NCI-H128 (cell line): ENCODE data around the gene ZNF282.
A peak's percentile ranks its signal among the peaks of the same experiment; 100 is the strongest.

Experiments used
- DNase-seq: peaks from one replicate; lab custom pipeline; 2025; ENCODE audit not compliant: unreplicated experiment; lab: John Stamatoyannopoulos, UW

Gene ZNF282

DNA sequence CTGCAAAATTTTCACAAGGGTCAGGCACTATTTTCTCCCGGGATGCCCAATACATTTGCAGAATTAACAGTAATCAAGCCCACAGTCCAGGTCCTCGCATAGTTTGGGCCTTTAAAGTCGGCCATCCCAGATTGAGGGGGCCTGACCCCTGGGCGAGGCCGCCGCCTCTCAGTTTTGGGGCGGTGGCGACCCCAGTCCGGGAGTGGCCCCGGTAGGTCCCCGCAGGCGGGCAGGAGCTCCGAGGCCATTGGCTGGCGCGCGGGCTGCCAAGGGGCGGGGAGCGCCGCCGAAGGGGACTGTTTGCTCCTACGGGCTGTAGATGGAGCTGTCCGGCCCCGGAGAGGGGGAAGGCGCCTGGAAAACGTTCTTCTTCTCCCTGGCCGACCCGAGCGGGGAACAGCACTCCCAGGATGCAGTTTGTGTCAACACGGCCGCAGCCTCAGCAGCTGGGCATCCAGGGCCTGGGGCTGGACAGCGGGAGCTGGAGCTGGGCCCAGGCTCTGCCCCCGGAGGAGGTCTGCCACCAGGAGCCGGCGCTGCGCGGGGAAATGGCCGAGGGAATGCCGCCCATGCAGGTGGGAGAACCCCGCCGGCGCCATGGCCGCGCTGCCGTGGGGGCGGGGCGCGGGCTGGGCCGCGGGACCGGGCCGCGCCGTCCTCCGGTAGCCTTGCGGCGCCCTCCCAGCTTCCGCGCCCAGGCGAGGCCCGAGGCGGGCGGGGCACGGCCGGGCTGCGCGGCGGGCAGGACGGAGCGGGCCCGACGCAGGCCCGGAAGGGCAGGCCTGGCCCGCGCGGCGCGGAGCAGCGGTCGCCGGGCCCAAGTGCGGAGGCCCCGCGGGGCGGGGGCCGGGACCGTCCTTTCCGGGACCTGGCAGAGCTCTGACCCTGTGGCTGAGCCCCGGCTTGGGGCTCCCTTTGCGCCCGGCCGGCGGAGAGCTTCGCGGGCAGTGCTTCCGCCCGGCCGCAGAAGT, at the start of gene ZNF282:
ZNF282 (plus strand) TSS at position 367 of the 971 bp plus-strand sequence; CDS start at position 411, 44 bp downstream.
- peak; percentile 79 for DNase-seq

DNA sequence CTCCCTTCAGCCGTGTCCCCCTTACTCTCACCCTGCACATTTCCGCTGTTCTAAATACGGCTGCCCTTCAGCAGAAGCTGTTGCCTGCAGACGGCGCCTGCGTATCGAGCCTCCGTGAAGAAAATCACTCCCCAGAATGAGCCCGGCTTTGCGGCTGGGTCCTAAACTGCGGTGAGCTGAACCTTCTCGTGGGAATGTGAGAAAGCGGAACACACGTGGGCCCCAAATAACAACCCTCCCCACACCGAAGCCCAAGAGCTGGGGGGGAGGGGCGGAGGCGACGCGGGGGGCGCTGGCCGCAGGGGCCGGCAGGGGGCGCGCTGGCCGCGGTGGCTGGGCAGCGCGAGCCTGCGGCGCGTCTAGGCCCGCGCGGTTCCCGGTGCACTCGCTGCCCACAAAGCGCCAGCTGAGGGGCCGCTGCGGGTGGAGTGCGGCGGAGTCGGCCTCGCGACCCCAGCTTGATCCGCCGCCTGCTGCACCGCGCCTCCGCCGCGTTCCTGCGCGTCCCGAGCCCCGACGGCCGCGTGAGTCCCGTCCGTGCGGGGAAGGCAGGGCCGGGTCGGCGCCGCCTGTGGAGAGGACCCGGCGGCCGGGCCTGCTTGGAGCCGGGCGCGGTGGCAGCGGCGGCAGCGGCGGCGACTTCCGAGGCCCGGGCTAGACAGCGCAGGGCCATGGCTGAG, 48.1 kb upstream of the ZNF282 start, which contains the start of gene ZNF398:
ZNF398 (plus strand) TSS at position 382 of the 680 bp plus-strand sequence; CDS start at position 672, 290 bp downstream.
- DNase-seq = peak; percentile 69

GRCh38 chr7:149147752-149148653, 47.3 kb upstream of the ZNF282 start:
- DNase-seq = no peak

DNA sequence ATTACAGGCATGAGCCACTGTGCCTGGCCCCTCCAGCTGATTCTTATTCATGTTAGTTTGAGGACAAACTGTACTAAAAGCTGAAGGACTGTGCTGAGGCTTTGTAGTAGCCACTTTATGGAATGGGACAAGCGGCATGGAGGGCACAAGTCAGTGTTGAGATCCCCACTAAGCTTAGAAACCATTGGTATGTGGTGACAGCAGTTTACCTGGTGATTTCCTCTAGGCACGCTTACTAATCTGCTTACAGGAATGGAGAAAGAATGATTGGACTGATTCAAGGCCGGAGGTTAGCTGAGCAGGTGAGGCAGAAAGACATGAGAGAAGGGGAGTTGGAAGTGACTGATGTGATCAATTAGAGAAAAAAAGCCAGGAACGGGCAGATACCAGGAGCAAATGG, 44.4 kb upstream of the ZNF282 start:
- no peak for DNase-seq

- DNase-seq = no peak
These were observed 42.0 kb upstream of the ZNF282 start for GRCh38 chr7:149153346-149153745.

DNA sequence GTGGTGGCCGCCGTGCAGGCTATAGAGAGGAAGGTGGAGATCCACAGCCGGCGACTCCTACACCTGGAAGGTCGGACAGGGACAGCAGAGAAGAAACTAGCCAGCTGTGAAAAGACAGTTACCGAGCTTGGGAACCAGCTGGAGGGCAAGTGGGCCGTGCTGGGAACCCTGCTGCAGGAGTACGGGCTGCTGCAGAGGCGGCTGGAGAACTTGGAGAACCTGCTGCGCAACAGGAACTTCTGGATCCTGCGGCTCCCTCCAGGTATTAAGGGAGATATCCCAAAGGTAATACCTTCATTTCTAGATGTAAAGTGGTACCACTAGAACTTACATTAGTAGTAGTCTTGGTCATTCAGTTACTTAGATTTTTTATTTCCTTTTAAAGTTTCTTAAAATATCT, 41.3 kb upstream of the ZNF282 start:
- DNase-seq = no peak

DNA sequence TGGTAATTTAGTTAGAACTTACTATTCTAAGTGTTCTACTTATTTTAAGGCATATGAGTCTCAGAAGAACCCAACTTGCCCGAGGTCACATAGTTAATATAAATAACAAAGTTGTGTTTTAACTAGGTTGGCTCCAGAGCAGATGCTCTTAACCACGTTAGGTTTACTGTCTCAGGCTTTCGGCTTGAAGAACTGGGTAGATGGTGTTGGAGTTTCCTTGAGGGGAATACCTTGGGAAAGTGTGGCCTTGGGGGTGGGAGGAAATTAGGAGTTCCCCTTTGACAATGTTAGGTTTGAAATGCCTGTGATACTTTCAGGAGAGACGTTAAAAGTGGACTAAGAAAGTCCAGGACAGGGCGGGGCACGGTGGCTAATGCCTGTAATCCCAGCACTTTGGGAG, 38.4 kb upstream of the ZNF282 start:
- no peak for DNase-seq

- no peak for DNase-seq
These were observed 34.0 kb upstream of the ZNF282 start for GRCh38 chr7:149161241-149161848.

DNA sequence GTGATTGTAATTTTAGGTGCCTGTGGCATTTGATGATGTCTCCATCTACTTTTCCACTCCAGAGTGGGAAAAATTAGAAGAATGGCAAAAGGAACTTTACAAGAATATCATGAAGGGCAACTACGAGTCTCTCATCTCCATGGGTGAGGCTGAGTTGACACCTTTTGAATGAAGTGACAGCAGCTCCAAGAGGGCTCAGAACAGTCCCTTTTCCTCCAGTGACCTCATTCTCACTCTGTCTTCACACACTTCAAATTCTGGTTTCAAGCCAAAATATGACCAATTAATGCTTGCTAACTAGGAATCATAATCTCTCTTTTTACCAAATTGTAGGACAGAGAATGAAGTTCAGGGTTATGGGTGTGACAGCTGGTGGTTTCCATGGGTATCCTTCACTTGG, 29.2 kb upstream of the ZNF282 start:
- DNase-seq = no peak

DNA sequence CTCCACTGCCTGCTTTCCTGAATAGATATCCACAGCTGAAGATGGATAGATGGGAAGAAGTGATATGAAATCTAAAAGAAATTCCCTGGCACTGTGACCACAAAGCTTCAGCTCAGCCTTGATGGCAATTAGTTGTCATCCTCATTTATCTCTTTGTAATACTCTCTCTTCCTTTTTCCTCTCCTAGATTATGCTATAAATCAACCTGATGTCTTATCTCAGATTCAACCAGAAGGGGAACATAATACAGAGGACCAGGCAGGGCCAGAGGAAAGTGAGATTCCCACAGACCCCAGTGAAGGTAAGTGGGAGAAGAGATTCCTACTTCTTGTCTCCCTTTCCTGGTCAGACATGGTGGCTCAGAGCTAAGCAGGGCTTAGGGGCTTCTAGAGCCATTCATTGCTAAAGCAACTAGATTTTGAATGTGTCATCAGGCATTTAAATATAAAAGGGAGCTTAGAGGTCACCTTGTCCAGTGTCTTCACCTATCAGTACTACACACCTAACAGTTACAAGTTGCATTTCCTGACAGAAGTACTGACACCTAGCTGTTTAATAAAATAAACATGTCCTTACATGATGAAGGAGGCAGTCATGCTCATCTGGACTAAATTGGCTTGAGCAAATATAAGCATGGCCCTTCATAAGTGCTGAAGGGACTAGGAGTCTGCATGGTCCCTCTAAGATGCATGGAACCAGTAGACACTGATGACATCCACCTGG, 28.6 kb upstream of the ZNF282 start:
- no peak for DNase-seq

DNA sequence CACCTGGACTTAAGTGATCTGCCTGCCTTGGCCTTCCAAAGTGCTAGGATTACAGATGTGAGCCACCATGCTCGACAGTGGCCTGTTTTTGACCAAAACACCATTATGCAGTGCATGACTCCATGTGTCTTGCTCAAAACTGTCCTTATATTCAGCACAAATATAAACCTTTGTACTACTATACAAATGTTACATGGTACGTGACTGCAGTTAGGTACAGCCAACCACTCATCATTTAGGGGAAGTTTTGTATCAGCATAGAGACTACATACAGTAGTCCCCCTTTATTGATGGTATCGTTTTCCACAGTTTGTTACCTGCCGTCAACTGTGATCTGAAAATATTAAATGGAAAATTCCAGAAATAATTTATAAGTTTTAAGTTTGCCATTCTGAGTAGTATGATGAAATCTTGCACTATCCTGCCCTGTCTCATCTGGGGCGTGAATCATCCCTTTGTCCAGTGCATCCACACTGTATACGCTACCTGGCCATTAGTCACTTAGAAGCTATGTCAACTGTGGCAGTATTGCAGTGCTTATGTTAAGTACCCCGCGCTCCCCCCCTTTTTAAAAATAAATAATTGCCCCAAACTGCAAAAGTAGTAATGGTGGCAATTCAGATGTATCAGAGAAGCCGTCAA, 23.3 kb upstream of the ZNF282 start:
- DNase-seq = no peak

GRCh38 chr7:149172534-149172920, 22.8 kb upstream of the ZNF282 start:
- DNase-seq = no peak

GRCh38 chr7:149175150-149175549, 20.2 kb upstream of the ZNF282 start:
- peak; percentile 11 for DNase-seq

DNA sequence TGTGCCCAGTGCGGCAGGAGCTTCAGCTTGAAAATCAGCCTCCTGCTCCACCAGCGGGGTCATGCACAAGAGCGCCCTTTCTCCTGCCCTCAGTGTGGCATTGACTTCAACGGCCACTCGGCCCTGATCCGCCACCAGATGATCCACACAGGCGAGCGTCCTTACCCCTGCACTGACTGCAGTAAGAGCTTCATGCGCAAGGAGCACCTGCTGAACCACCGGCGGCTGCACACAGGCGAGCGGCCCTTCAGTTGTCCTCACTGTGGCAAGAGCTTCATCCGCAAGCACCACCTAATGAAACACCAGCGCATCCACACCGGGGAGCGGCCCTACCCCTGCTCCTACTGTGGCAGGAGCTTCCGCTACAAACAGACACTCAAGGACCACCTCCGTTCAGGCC, 16.1 kb upstream of the ZNF282 start:
- no peak for DNase-seq

DNA sequence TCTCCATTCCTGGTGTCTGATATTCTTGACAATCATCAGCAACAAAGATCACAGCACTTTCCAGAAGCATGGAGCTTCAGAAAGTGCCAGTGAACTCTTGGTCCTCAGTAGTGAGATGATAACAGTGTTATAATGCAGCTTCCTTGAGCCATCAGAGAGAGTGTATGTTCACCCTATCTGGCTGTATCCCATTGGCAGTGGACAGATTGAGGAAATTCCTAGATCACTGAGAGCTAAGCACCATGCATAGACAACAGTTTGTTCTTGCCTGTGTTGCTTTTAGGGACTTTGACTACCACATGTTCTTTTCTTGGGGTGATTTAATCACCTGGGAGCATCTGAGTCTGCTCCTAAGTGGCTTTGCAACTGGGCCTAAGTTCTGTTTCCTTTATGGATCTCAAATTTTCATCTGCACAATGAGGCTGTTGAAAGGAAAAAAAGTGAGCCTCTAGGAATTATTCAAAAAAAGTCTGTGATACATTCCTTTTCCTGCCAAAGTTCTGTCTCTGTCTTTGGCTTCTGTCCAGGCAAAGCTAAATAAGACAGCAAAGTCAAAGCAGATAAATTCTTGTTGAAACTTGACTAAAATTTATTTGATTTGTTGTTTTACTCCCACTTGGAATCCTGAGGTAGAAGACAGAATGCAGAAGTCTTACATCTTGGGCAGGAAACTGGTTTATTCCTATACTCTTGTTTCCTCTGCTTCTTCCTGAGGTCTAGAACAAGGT, 14.5 kb upstream of the ZNF282 start:
- no peak for DNase-seq

GRCh38 chr7:149181450-149181790, 13.9 kb upstream of the ZNF282 start:
- no peak for DNase-seq

DNA sequence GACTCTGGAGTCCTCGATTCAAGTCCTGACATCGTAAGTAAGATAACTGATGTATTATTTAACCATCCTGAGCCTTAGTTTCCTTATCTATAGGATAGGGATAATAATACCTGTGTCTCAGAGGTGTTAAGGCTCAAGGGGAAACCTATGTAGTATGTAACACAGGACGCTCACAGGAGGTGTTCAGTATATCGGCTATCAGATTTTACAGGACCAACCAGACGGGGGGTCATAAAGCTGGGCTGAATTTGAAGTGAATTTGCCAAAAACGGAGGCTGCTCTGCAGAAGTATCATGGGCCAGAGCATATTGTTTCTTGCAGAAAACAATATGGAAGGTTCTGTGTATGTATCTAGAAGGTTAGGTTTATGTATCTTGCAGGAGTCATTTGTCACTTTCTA, 11.1 kb upstream of the ZNF282 start:
- DNase-seq = no peak

- DNase-seq = no peak
These were observed 7.1 kb upstream of the ZNF282 start for GRCh38 chr7:149188213-149188612.
